ENCODE results near the gene TPCN2.
"Not testable (repeated sequence)": the region's sequence is repeated elsewhere in the genome, so short reads cannot be mapped to it uniquely, and the experiment has no call there.

The TPCN2 gene

DNA sequence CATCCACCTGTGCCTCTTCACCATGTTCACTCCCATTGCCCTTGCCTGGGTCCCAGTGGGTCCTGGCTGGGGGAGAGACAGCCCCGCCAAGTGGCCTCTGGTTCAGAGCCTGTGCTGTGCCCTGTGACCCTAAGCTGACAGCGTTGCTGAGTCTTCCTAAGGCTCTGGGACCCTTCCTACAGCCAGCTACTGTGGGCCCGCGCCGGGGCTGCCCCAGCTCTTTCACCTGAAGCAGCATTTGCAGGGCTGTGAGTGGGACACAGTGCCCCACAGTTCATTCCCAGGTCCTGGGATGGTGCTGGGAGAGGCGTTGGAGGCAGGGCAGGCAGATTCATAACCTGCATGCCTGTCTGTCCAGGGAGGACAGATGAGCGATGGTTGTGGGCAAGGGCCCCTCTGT is 10.7 kb downstream of the TPCN2 start:
- no peak for DNase-seq

- no peak for DNase-seq
These were observed 11.3 kb downstream of the TPCN2 start for GRCh38 chr11:69059985-69060384.

- no peak for DNase-seq
These were observed 12.3 kb downstream of the TPCN2 start for GRCh38 chr11:69060806-69061712.

DNA sequence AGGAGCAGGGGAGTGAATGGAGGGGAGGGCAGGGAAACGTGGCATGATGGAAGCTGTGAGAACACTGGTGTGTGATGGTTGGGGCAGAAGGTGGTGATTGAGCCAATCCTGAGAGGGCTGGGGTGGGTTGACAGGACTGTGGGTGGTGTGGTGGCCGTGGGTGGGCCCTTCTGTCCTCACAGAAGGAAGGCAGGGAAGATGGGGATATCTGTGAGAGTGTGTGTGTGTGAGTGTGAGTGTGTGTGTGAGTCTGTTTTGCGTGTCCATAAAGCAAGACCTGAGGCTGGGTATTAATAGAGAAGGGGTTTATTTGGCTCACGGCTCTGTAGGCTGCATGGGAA is 13.0 kb downstream of the TPCN2 start:
- no peak for DNase-seq

DNA sequence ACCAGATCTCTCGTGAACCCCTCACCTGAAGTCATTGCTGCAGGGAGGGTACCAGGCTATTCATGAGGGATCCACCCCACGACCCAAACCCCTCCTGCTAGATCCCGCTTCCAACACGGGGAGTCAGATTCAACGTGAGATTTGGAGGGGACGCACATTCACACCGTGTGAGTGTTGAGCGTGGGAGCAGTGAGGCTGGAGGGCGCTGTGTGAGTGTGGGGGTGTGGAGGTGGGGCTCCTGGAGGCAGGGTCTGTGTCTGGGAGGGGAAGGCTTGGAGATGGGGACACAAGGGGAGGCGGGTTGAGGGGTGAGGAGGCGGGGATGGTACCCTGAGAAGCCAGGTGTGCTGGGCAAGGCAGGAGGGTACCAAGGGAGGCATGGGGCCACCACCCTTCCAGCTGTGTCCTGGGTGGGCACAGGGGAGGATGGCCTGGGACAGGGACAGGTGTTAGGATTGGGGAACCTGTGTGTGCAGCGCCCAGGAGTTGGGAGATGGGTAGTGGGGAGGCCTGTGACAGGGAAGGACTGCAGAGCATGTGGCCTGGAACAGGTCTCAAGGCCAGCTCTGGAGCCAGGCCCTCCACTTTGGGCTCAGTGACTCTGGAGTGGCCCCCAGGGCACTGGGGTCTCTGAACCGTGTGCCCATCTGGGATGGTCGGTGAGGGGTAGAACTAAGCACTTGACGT is 13.6 kb downstream of the TPCN2 start:
- no peak for DNase-seq

DNA sequence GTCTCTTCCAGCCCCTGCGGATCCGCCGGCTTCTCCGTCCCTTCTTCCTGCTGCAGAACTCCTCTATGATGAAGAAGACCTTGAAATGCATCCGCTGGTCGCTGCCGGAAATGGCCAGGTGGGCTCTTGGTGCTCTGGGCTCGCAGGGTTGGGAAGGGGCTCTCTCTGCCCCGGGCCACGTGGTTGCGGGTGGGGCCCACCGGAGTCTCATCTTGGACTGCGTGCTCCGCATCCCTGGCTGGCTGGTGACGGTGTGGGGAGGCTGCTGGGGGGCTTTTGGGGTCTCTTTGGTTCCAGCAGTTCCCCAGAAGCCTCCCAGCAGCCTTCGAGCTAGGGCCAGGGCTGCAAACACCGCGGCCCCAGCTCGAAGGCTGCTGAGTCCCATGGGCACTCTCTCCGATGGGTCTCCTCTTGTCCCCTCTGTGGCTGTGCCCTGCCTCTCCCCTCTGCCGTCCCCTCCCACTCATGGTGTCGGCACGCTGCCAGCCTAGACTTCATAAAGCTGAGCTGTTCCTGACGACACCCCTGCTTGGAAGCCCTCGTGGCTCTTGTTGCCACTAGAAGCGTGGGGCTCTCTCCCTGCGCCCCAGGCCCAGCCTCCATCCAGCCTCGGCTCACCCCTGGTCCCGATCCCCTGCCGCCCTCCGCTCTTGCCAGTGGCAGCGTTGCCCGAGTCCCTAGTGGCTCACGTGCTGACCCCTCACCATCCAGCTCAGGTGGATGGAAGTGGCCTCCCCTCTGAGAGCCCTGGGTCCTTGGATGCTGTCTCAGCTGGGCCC is 14.3 kb downstream of the TPCN2 start:
- no peak for DNase-seq

DNA sequence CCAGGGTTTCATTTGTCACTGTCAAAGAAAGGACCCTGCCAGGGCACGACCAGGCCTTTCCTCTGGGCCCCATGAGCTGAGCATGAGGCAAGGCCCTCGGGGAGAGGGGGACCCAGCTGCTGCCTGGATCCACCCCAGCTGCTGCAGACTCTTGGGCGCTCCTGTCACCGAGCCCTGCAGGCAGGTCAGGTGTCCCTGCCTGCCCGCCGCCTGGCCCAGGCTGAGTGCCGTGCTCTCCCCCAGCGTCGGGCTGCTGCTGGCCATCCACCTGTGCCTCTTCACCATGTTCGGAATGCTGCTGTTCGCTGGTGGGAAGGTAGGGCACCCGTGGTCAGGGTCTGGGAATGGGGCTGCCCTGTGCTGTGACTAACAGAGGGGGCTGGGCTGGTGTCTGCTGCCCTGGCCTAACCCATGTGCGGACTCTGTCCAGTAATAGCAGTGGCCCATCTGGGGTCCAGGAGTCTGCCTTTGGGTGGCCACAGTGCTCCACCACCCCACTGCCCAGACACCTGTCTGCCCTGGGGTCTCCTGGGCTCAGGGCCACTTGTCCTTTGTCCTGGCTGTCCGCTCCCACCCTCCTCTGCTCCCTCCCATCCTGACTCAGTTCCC is 15.0 kb downstream of the TPCN2 start:
- DNase-seq, result no peak

DNA sequence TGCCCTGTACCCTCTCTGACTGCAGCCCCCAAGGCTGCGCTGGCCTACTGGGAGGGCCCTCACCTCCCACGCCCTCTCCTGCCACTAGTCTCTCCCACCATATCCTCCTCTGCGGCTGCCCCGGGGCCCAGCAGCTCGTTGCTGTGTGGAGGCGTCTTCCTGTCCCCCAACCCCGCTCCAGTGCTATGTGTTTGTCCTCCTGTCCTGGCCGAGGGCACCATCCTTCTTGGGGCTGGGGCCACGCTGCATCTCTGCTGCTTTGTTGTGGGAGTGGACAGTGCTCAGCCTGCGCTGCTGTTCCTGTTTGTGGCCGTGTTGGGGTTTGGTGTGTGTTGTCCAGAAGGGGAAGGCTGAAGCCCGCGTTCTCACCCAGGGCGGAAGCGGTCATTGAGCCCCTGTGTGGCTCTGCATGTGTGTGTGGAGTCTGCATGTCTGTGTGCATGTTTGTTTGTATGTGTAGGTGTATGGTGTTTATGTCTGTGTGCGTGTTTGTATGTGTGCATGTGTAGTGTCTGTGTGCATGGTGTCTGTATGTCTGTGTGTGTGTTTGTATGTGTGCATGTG is 15.7 kb downstream of the TPCN2 start:
- no peak for DNase-seq

- DNase-seq, result no peak
These were observed 16.5 kb downstream of the TPCN2 start for GRCh38 chr11:69065147-69065710.

DNA sequence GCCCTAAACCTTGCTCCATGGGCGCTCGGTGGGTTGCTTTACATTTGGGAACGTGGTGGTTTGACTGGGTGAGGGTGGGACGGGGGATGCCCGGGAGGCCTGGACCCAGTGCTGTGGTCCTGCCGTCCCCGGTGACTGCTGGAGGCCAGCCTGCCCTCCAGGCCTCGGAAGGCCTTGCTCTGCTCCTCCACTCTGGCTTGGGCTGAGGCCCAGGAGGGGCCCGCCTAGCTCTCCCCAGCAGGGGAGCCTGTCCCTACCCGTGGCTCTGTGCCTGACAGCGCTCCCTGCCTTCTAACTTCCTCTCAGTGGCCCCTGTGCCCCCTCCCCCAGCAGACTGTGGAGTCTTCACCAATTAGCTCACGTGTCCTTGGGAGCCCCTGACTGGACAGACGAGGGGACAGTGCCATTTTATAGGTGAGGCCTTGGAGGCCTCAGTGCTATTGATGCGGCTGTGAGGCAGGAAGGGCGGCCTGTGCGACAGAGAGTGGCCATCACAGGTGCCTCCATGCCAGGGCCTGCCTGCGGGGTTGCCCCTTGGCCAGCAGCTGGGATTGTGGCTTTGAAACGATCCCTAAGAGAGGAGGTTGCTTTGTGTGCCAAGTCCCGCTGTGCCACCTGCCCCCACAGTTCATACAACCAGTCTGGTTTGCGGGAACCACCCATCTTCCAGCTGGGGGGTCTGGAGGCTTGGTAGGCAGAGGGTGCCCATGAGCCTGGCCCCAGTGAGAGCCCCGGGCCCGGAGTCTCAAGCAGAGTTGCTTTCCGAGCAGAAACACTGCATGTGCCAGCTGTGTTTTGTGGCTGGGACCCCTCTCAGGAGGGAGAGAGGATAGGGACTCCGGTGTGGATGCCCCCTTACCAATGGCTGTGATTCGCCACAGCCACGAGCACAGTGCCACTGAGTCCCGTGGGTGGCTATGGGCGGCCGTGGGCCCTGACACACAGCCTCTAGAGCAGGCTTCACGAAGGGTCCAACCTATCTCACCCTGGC is 17.7 kb downstream of the TPCN2 start:
- DNase-seq, result no peak

DNA sequence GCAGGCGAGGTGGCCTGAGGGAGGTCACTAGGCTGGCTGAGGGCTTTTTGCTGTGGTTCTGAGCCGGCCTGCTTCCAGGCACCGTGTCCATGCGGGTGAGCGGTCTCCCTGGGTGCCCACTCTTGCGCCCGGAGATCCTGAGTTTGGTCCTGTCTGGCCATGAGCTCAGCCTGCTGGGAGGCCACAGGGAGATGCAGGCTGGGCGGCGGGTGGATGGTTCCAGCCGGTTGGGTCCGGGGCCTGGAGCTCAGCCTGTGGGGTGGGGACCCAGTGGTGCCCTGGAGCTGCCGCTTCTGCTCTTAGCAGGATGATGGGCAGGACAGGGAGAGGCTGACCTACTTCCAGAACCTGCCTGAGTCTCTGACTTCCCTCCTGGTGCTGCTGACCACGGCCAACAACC is 18.5 kb downstream of the TPCN2 start:
- DNase-seq, result no peak

DNA sequence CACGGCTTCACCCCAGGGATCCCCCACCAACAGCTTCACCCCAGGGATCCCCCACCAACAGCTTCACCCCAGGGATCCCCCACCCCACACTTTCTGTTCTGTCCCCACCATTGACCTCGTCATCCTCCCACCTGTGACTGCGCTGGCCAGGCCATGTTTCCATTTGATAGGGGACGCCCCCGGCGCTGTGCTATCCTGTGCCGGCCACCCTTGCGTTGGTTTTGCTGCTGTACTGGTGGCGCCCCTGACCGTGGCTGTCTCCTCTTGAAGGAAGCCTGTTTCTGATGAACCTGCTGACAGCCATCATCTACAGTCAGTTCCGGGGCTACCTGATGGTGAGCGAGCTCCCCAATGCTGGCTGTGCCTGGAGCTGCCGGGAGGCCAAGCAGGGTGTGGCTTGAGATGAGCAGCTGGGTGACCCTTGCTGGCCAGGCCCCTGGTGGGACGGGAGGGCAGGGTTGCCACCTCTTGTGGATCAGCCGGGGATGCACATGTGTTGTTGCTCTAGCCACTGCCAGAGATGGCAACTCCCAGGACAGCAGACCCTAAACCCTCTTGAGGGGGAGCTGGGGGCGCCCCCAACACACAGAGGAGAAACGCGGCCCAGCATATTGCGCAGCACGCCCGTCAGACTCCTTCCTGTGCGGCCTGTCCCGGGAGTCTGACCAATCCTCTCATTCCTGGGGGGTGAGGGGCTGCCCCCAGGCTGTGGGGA is 22.5 kb downstream of the TPCN2 start:
- no peak for DNase-seq

- DNase-seq, result no peak
These were observed 23.2 kb downstream of the TPCN2 start for GRCh38 chr11:69071956-69072355.

GRCh38 chr11:69073469-69073868 is 24.7 kb downstream of the TPCN2 start:
- DNase-seq, result no peak

DNA sequence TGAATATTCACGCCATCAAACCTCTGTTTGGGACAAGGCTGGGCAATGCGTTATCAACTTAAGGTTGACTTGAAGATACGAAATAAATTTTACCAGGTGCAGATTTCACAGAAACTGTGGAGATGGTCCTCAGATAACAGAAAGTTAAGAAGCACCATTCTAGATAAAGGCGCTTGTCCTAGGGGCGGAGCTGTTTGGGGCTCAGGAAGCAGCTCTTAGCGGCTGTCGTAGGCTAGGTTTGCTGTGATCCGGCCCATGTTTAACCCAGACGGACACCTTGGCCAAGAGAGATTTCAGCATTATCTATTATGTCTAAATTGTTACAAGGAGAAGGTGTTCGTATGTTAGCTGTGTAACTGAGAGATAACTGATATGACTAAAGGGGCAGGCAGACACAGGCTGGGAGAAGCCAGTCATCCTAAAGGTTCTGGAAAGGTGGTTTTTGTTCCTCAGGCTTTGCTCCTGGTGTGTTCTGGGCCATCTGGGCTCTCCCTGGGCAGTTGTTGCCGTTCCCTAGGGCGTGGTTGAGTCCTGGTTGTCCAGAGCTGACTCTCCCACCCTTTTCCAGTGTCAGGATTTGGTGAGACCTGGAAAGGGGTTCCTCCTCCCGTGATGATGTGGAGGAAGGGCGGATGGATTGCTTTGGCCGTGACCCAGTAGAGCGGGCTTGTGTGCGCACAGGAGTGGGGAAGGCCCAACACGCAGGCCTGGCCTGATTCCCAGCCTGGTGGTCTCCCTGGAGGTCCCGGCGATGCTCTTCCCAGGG is 25.8 kb downstream of the TPCN2 start:
- no peak for DNase-seq

DNA sequence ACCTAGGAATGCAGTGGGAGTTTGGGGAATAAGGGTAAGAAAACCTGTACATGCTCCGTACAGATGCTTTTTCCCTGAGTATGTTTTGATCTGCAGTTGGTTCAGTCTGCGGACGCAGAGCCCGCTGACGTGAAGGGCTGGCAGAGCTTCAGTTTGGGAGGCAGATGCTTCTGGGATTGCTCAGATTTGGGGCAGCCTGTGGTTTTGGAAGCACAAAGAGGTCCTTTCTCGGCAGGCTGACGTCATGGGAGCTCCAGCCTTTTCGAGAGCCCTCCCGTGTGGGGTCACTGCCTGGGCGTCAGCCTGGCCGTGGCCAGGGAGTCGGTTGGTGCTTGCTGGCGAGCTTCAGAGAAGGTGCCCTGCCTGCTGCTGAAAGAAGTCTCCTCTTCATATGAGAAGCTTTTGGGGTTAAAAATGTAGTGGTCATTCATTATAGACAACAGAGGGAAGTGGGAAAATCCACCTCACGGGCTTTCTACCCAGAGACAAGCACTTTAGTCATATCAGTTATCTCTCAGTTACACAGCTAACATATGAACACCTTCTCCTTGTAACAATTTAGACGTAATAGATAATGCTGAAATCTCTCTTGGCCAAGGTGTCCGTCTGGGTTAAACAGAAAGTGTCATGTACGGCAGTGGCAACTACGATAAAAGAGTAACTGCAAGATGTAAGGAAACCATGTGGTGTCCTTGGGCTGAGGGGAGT is 26.8 kb downstream of the TPCN2 start:
- DNase-seq, result no peak

GRCh38 chr11:69076129-69076791 is 27.5 kb downstream of the TPCN2 start:
- no peak for DNase-seq

DNA sequence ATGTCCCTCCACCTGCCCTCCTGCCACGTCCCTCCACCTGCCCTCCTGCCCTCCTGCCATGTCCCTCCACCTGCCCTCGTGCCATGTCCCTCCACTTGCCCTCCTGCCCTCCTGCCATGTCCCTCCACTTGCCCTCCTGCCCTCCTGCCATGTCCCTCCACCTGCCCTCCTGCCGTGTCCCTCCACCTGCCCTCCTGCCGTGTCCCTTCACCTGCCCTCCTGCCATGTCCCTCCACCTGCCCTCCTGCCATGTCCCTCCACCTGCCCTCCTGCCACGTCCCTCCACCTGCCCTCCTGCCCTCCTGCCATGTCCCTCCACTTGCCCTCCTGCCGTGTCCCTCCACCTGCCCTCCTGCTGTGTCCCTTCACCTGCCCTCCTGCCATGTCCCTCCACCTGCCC is 28.2 kb downstream of the TPCN2 start:
- DNase-seq, result not testable (repeated sequence)

GRCh38 chr11:69078508-69078907 is 29.8 kb downstream of the TPCN2 start:
- no peak for DNase-seq

All from stimulated activated CD4-positive, alpha-beta T cell treated with anti-CD3 and anti-CD28 coated beads, Interleukin-4, amount 100 ng/mL, for 1 hour (primary cell).